GM18909 (cell line): ENCODE results near the gene RAB20.
A peak's percentile ranks its signal among the peaks of the same experiment; 100 is the strongest.
"Not testable (repeated sequence)": the region's sequence is repeated elsewhere in the genome, so short reads cannot be mapped to it uniquely, and the experiment has no call there.

Experiments
- ATAC-seq: cut with Tn5 transposase; IDR thresholded peaks from one replicate; pipeline ENCODE4 v1.9.1; 2021; ENCODE audit warnings: mild to moderate bottlenecking; ENCODE audit not compliant: unreplicated experiment, poor library complexity

Gene RAB20

GRCh38 chr13:110555601-110556223 lies 5.8 kb downstream of the RAB20 start:
- no peak for ATAC-seq

- no peak for ATAC-seq
Observed at GRCh38 chr13:110554946-110555345, 6.6 kb downstream of the RAB20 start.

DNA sequence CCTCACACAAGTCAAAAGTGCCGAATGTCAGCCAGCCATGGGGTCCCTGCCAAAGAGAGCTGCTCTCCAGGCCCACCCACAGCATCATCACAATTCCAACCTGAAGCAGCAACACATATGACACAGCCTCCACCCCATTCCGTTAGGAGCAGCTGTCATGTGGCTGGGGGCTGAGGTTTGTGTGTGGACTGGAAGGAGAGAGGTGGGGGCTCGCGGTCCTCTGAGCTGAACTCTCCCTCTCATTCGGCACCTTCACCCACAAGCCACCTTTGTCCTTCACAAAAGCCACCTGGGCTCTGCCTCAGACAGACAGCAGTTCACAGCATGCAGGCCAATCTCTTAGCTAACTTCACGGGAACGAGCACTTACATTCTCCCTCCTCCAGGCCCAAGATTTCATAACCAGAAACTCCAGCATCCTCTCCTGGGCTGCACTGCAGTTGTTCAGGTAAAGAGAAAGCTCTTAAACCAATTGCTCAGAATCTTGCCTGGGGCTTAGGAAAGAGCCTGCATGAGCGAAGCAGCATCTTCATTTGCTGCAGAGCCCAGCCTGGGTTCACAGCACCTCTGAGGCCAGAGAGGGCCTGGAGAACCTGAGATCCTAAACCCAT lies 7.2 kb downstream of the RAB20 start:
- no peak for ATAC-seq

GRCh38 chr13:110553417-110553816 lies 8.1 kb downstream of the RAB20 start:
- ATAC-seq: no peak

DNA sequence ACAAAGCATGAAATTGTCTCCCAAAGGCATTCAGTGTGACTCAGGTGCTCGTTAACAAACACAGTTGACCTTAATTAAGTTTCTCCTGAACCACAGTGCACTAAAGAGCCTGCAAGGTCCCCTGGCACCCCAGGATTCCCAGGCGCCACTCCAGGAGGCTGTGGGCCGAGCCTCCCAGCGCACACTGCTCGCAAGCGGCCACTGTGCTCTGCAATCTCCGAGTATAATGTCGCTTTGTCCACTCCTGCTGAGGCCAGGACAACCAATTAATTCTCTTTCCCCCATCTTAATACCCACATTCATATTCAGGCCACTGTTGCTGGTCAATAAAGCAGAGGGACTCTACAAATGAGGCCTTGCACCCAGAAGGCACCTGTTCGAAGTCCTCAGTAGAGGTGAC lies 8.8 kb downstream of the RAB20 start:
- ATAC-seq: no peak

- ATAC-seq: no peak
Observed at GRCh38 chr13:110551284-110551683, 10.2 kb downstream of the RAB20 start.

DNA sequence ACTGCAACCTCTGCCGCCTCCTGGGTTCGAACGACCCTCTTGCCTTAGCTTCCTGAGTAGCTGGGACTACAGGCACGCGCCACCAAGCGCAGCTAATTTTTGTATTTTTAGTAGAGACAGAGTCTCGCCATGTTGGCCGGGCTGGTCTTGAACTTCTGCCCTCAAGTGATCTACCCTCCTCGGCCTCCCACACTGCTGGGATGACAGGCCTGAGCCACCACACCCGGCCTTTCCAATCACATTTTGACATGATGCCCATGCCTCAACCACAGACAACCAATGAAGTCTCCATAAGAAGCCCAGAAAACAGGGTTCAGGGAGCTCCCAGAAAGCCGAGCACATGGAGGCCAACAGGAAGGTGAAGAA lies 11.7 kb downstream of the RAB20 start:
- ATAC-seq: no peak

DNA sequence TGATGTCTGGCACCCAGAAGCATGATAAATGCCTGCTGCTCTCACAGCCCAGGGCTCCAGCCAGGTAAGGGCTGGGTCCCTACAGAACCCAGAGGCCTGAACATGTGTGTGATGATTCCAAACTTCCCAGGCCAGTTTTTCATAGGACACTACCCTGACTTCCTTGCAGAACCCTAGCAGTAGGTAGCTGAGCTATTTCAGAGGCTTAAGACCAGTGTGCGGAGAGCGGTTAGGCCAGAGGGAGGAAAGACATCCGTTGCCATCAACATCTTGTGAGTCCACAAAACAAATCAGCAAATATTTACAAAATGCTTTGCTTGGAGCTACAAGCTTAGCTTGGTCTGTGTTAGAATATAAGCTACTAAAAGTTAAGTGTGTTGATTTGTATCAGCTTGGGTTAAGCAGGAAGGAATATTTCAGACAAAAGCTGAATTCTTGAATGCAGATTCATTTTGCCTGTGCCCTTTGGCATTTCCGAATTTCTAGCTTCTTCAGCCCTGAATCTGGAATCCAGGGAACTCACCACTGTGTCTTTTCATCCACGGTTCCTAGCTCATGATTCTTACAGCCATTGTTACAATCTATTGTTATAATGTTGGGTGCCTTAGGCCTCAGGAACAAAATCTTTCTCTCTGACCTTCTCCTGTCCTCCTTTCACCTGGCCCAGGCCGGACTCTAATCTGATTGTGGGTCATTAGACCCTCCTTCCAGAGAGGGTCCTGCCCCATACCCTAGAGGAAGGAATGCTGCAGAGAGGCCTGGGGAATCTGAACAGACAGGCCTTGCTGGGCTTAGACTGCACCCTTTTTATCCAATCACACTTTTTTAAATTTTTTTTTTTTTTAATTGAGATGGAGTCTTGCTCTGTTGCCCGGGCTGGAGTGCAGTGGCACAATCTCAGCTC lies 12.4 kb downstream of the RAB20 start:
- no peak for ATAC-seq

- ATAC-seq: no peak
Observed at GRCh38 chr13:110546926-110547325, 14.6 kb downstream of the RAB20 start.

- no peak for ATAC-seq
Observed at GRCh38 chr13:110546378-110546777, 15.1 kb downstream of the RAB20 start.

DNA sequence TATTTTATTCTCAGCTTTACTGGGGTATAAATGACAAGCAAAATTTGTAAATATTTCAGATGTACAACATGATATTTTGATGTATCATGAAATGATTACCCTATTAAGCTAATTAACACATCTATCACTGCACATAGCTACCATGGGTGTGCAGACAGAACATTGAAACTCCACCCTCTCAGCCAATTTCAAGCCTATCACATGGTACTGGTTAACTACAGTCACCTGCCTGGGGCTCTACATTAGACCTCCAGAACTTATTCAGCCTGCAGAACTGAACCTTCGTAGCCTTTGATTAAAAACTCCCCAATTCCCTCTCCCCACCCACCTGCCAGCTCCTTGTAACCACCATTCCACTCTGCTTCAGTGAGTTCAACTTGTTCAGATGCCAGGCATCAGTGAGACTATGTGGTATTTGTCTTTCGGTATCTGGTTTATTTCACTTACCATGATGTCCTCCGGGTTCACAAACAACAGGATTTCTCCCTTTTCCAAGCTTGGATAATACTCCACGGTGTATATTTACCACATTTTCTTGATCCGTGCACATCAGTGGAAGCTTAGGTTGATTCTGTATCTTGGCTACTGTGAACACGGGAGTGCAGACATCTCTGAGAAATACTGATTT lies 19.2 kb downstream of the RAB20 start:
- no peak for ATAC-seq

GRCh38 chr13:110541526-110541920 lies 20.0 kb downstream of the RAB20 start:
- ATAC-seq: no peak

DNA sequence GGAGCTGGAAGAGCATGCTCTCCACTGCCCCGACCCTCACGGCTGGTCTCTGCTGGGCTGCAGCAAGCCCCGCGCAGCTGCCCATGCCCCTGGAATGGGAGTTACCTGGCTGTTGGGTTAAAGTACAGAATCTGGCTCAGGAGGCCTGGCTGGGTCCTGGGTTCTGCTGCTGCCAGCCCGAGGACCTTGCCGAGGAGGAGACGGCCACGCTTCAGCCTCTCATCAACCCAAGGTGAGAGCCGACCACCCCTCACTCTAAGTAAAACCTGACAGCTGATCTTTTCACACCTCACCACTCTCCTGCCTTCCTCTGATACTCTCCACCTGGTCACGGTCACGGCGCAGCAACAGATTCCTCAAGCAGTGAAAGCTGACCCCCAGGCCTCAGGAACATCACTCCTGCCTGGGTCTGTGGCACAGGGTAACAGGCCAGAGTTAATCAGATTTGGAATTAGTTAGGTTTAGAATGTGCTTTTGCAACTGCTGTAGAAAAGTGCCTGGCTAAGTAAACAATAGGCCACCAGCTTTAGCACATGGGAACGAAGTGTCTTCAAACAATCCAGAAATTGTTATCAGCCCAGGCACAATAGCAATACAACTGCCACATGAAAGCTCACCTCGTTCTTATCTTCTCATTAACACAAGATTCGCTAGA lies 20.5 kb downstream of the RAB20 start:
- no peak for ATAC-seq

DNA sequence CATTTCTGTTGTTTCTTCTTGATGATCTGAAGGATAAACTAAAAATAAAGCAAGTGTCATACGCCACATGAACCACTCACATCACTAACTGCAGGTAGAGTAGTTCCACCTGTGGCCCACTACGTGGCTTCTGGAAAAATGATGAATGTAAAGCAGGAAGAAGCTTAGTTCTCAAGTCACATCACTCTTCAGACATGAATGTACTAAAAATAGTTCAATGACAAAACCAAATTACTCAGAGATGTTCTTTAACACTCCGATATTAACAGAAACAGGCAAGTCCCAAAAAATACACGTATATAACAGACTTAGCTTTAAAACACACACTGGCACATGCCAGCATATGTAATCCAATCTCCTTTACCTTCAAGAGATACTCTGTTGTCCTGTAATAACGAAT lies 21.6 kb downstream of the RAB20 start:
- no peak for ATAC-seq

DNA sequence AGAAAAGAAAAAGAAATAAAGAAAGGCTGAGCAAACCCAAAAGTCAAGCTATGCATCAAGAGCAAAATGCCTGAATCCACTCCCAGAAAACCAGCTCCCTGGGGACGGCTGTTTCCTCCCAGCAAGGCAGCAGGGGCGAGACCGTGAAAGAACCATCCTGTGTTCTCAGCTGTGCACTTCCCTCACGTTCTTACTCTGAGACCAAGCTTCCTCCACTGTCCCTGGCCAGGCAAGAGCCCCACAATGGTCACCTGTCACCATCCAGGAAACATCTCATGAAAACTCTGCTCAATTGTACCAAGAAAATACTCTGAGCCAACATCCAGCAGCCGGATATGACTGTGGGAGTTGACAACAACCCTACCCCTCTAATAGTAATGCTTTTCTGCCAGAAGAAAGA lies 22.9 kb downstream of the RAB20 start:
- peak; percentile 51 for ATAC-seq

DNA sequence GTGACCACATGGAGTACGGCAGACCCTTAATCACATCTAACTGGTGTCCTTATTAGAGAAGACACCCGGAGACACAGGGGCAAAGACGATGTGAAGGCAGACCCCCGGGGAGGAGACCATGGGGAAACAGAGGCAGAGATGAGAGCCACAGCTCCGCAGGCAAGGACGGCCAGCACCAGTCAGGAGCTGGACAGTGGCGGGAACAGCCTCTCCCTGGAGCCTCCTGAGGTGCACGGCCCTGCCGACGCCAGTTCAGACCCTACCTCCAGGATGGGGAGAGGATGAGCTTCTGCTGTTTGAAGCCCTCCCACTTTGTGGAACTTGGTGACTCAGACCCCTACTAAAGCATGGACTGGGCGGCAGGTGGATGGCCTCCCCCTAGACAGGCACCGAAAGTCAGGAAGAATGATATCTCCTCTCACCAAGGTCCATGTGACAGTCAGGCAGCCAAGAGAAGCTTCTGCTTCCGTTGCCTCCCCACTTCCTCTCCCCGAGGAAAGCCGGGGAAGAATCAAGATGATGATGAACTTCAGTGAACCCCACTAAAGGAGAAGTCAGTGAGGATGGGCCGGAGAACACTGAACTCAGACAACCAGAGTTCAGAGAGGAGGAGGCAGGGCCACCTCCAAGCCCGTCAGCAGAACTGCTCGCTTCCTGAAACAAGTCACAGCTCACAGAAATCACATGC lies 25.4 kb downstream of the RAB20 start:
- ATAC-seq: no peak

GRCh38 chr13:110535526-110535925 lies 26.0 kb downstream of the RAB20 start:
- ATAC-seq: no peak

- no peak for ATAC-seq
Observed at GRCh38 chr13:110533771-110534670, 27.5 kb downstream of the RAB20 start.

DNA sequence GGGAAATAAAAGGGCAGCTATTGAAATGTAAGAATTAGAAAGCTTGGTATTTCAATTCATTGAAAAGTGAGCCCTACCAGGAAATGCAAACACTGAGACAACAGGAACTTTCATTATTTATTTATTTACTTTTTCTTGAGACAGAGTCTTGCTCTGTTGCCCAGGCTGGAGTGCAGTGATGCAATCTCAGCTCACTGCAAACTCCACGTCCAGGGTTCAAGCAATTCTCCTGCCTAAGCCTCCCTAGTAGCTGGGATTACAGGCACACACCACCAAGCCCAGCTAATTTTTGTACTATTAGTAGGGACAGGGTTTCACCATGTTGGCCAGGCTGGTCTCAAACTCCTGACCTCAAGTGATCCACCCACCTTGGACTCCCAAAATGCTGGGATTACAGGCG lies 29.3 kb downstream of the RAB20 start:
- not testable (repeated sequence) for ATAC-seq
